ENCODE results near the gene PHKA2.

DNA sequence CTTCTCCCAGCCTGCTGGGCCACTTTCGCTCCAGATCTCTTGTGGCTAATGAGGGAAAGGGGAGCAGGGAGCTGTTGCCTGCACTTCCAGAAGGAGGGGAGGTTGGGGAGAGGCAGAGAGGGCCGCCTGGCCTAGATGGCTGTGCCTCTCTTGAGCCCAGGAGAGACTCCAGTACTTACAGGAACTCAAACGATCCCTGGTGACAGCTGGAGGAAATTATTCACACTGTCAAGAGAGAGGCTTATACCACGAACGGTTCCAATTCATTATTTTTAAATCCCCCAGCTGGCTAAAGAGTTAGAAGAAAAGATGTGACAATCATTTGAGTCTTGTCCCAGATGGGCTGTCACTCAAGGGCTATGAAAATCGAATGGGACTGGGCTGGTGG, 96.1 kb downstream of the PHKA2 start:
- TF ChIP-seq, protein P1, sequence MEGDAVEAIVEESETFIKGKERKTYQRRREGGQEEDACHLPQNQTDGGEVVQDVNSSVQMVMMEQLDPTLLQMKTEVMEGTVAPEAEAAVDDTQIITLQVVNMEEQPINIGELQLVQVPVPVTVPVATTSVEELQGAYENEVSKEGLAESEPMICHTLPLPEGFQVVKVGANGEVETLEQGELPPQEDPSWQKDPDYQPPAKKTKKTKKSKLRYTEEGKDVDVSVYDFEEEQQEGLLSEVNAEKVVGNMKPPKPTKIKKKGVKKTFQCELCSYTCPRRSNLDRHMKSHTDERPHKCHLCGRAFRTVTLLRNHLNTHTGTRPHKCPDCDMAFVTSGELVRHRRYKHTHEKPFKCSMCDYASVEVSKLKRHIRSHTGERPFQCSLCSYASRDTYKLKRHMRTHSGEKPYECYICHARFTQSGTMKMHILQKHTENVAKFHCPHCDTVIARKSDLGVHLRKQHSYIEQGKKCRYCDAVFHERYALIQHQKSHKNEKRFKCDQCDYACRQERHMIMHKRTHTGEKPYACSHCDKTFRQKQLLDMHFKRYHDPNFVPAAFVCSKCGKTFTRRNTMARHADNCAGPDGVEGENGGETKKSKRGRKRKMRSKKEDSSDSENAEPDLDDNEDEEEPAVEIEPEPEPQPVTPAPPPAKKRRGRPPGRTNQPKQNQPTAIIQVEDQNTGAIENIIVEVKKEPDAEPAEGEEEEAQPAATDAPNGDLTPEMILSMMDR (IDR thresholded peaks at IDR 0.05): no peak
- no peak for TF ChIP-seq POLR2A (IDR thresholded peaks at IDR 0.05)

All from testis (tissue), 2 donors.